Gastrocnemius medialis (tissue), 4 donors: Measurements from ENCODE around the gene SNX24. TPM values are rescaled to one million over a fixed set of nuclear protein-coding genes. Genes with fewer than 3 reads are reported as not detected.

Source experiments
- ATAC-seq, 2 donors: fragments of 150-250 bp; one replicate each; pipeline ENCODE4 v1.9.1; 2016
- DNase-seq, 2 donors: peaks; one replicate each; pipeline ENCODE4 v3.0.0-alpha.2; 2019
- H3K27ac ChIP-seq, 4 donors: fragments of 200-600 bp; sonication (generic); 1 replicate in 1 of 4; 2 replicates in 3 of 4; pipeline ENCODE4 v1.5.1; 2016 to 2018; ENCODE audit warnings: mild to moderate bottlenecking in 2 of 4, moderate library complexity in 1 of 4
- H3K27me3 ChIP-seq, 3 donors: fragments of 200-600 bp; sonication (generic) in 2 of 3; 1 replicate in 1 of 3; 2 replicates in 2 of 3; pipeline versions ENCODE4 v1.5.1 to v1.6.0; 2016 to 2019; ENCODE audit warnings: mild to moderate bottlenecking in 1 of 3, moderate library complexity in 1 of 3
- H3K36me3 ChIP-seq, 2 donors: fragments of 200-600 bp; sonication (generic) in 1 of 2; one replicate each; pipeline ENCODE4 v1.5.1; 2017 to 2018
- H3K4me1 ChIP-seq, 2 donors: fragments of 200-600 bp; sonication (generic) in 1 of 2; one replicate each; pipeline ENCODE4 v1.5.1; 2016 to 2017; ENCODE audit warnings: mild to moderate bottlenecking in 2 of 2
- H3K4me3 ChIP-seq, 4 donors: fragments of 200-600 bp; sonication (generic) in 3 of 4; 1 replicate in 1 of 4; 2 replicates in 3 of 4; pipeline ENCODE4 v1.5.1; 2016 to 2019; ENCODE audit warnings: mild to moderate bottlenecking in 2 of 4
- H3K9me3 ChIP-seq, 3 donors: fragments of 200-600 bp; sonication (generic) in 2 of 3; 1 replicate in 1 of 3; 2 replicates in 2 of 3; pipeline ENCODE4 v1.5.1; 2016 to 2019
- CTCF ChIP-seq, 5 experiments: fragments of 450-650 bp in 3 of 5; fragments of 200-600 bp in 2 of 5; sonication (generic) in 2 of 5; IDR thresholded peaks in 4 of 5; conservative IDR thresholded peaks in 1 of 5; 1 replicate in 4 of 5; 2 replicates in 1 of 5; pipeline ENCODE4 v1.5.1; 2016 to 2019; ENCODE audit warnings: antibody characterized with exemption in 5 of 5, mild to moderate bottlenecking in 3 of 5, moderate library complexity in 3 of 5
- POLR2A ChIP-seq, 2 donors: fragments of 450-650 bp; IDR thresholded peaks; one replicate each; pipeline ENCODE4 v1.6.1; 2017; ENCODE audit warnings: antibody characterized with exemption in 2 of 2, mild to moderate bottlenecking in 2 of 2, moderate library complexity in 2 of 2
- in situ Hi-C, 4 donors: fragments of 200-750 bp; cut with MboI; loops; one replicate each; pipeline versions ENCODE4 v1.15.0 to v1.8.0; 2017; ENCODE audit warnings: low sequenced_read_pairs in 4 of 4
- intact Hi-C: fragments of 100-400 bp; cut with DNase I; formaldehyde crosslinking; loops from one replicate; pipeline ENCODE4 v1.15.1; 2023; ENCODE audit warnings: low total_unique reads
- total RNA-seq, 4 donors: library from RNA; depleted of rRNA; stranded (reverse); fragments of >200 nt; gene quantifications; one replicate each; pipeline versions ENCODE4 v1.1.0 to v1.2.3, GENCODE V29; 2016

The SNX24 gene
- total RNA-seq, 4 donors from 2014 or later, result 6.9 to 17.8 (median 10.6) TPM

GRCh38 chr5:122924719-122925395, 79.4 kb downstream of the SNX24 start:
- Histone ChIP-seq H3K4me1 (no peaks in the 10 kb centered on the region), H3K36me3 (no peaks in the 10 kb centered on the region), H3K27me3 (no peaks in the 10 kb centered on the region), H3K4me3 (no peak overlapping the region), H3K9me3 (no peaks in the 10 kb centered on the region), H3K27ac (no peak overlapping the region)
- intact Hi-C loops, result no loop called here
- DNase-seq (no peak), ATAC-seq (no peak)
- TF ChIP-seq CTCF (IDR thresholded peaks at IDR 0.05 in 4 of 5, conservative IDR thresholded peaks at IDR 0.05 in 1 of 5), result no peak
- TF ChIP-seq POLR2A (IDR thresholded peaks at IDR 0.05), result no peak
- in situ Hi-C loops, result no loop called here

- Histone ChIP-seq H3K4me3 (no peak overlapping the region), H3K9me3 (no peaks in the 10 kb centered on the region), H3K36me3 (no peaks in the 10 kb centered on the region), H3K27me3 (no peaks in the 10 kb centered on the region), H3K27ac (no peak overlapping the region), H3K4me1 (no peaks in the 10 kb centered on the region)
- DNase-seq (no peak), ATAC-seq (no peak)
- intact Hi-C loops, result no loop called here
- in situ Hi-C loops, result no loop called here
- no peak for TF ChIP-seq CTCF (IDR thresholded peaks at IDR 0.05 in 4 of 5, conservative IDR thresholded peaks at IDR 0.05 in 1 of 5)
- TF ChIP-seq POLR2A (IDR thresholded peaks at IDR 0.05), result no peak
Measured at GRCh38 chr5:122929001-122929400, 83.6 kb downstream of the SNX24 start.

GRCh38 chr5:122929980-122930379, 84.6 kb downstream of the SNX24 start:
- in situ Hi-C loops (no loop called here), intact Hi-C loops (no loop called here)
- TF ChIP-seq POLR2A (IDR thresholded peaks at IDR 0.05) (no peak), CTCF (IDR thresholded peaks at IDR 0.05 in 4 of 5, conservative IDR thresholded peaks at IDR 0.05 in 1 of 5) (no peak)
- Histone ChIP-seq H3K4me1 (no peaks in the 10 kb centered on the region), H3K27ac (no peak overlapping the region), H3K9me3 (no peaks in the 10 kb centered on the region), H3K4me3 (no peak overlapping the region), H3K36me3 (no peaks in the 10 kb centered on the region), H3K27me3 (no peaks in the 10 kb centered on the region)
- ATAC-seq (no peak), DNase-seq (no peak)

- H3K27me3 ChIP-seq, result no peaks in the 10 kb centered on the region
- no peaks in the 10 kb centered on the region for H3K9me3 ChIP-seq
- no peak overlapping the region for H3K27ac ChIP-seq
- peaks cover 0 to 7% of the 10 kb centered on the region in 2 donors for H3K4me1 ChIP-seq
- in situ Hi-C loops (no loop called here), intact Hi-C loops (no loop called here)
- no peak for TF ChIP-seq CTCF (IDR thresholded peaks at IDR 0.05 in 4 of 5, conservative IDR thresholded peaks at IDR 0.05 in 1 of 5)
- TF ChIP-seq POLR2A (IDR thresholded peaks at IDR 0.05), result no peak
- H3K4me3 ChIP-seq, result no peak overlapping the region
- ATAC-seq, result no peak
- no peak for DNase-seq
- H3K36me3 ChIP-seq, result no peaks in the 10 kb centered on the region
Measured at GRCh38 chr5:122933956-122934355, 88.5 kb downstream of the SNX24 start.

GRCh38 chr5:122936088-122936487, 90.7 kb downstream of the SNX24 start:
- H3K9me3 ChIP-seq, result no peaks in the 10 kb centered on the region
- H3K27ac ChIP-seq, result no peak overlapping the region
- H3K4me3 ChIP-seq, result no peak overlapping the region
- DNase-seq (no peak), ATAC-seq (no peak)
- TF ChIP-seq CTCF (IDR thresholded peaks at IDR 0.05 in 4 of 5, conservative IDR thresholded peaks at IDR 0.05 in 1 of 5) (no peak), POLR2A (IDR thresholded peaks at IDR 0.05) (no peak)
- no peaks in the 10 kb centered on the region for H3K36me3 ChIP-seq
- H3K4me1 ChIP-seq, result peaks cover 0 to 7% of the 10 kb centered on the region in 2 donors
- in situ Hi-C loops (no loop called here), intact Hi-C loops (no loop called here)
- H3K27me3 ChIP-seq, result no peaks in the 10 kb centered on the region
